Measurements from ENCODE around the gene DESI2. TPM values are rescaled to one million over a fixed set of nuclear protein-coding genes. Genes with fewer than 3 reads are reported as not detected.

DESI2 gene
- total RNA-seq, result 79.2 and 84.0 TPM in 2 replicates

GRCh38 chr1:244652623-244653438 is at the start of gene DESI2:
Gene DESI2 (plus strand): TSS chr1:244653126. CDS start chr1:244653314, 188 bp downstream.

Small RNAs within 50 kb of the gene (small RNA-seq; reads per million reads assigned to genes)
- not detected for gene AL451007.1

Other genes starting within 250 kb of the DESI2 start
- 56.6 and 66.8 TPM in 2 replicates for gene ADSS2, start 201.2 kb upstream of the DESI2 start, total RNA-seq
- 2.4 TPM in 2 replicates for gene CATSPERE, start 191.9 kb upstream of the DESI2 start, total RNA-seq
- gene COX20, start 182.5 kb downstream of the DESI2 start, total RNA-seq, result 39.9 and 41.7 TPM in 2 replicates
- 358 and 370 TPM in 2 replicates for gene HNRNPU, start 211.4 kb downstream of the DESI2 start, total RNA-seq

Measured in articular chondrocyte of knee joint (primary cell).